Uterus (tissue), 2 donors: ENCODE measurements around the gene RAD51AP1.

ENCODE experiments used
- CTCF ChIP-seq, 4 experiments: fragments of 200-600 bp in 2 of 4; fragments of 450-650 bp in 2 of 4; sonication (generic) in 2 of 4; IDR thresholded peaks; one replicate each; pipeline ENCODE4 v1.5.1; 2016 to 2019; ENCODE audit warnings: antibody characterized with exemption in 4 of 4, mild to moderate bottlenecking in 2 of 4, moderate library complexity in 1 of 4
- POLR2A ChIP-seq, 2 donors: fragments of 450-650 bp; IDR thresholded peaks; one replicate each; pipeline ENCODE4 v1.6.1; 2016; ENCODE audit warnings: antibody characterized with exemption in 2 of 2, mild to moderate bottlenecking in 1 of 2, moderate library complexity in 1 of 2

GRCh38 chr12:4518106-4518728, 20.5 kb upstream of the RAD51AP1 start:
- no peak for TF ChIP-seq CTCF (IDR thresholded peaks at IDR 0.05)
- TF ChIP-seq POLR2A (IDR thresholded peaks at IDR 0.05) = no peak
